Measurements from ENCODE around the gene ITGA11. TPM values are rescaled to one million over a fixed set of nuclear protein-coding genes. Genes with fewer than 3 reads are reported as not detected.

ITGA11 gene
- total and polyA plus RNA-seq, 2 of the 4 experiments (the other 2 are of a cell fraction), result 4.1 to 6.6 TPM

GRCh38 chr15:68356778-68357177, 75.2 kb downstream of the ITGA11 start:
- POLR2A ChIA-PET (ENCODE audit: unreplicated experiment), result no interaction called here

More at GRCh38 chr15:68356778-68357177, 75.2 kb downstream of the ITGA11 start:
- Histone ChIP-seq H2AFZ (replicated peaks; ENCODE audit: low read length, poor library complexity) (no peak overlapping the region), H2AK9ac (replicated peaks; ENCODE audit: low read depth, low read length, poor library complexity) (no peak overlapping the region), H3K9ac (ENCODE audit: low read depth, low read length) (no peak overlapping the region), H2AK5ac (ENCODE audit: low read depth, low read length) (peak overlapping the region; percentile 39; the same call in 1 of the 2 replicates), H3K56ac (ENCODE audit: extremely low read depth, insufficient read depth, low read length) (no peak overlapping the region), H3K18ac (ENCODE audit: low read depth, low read length) (no peak overlapping the region), H3K4me2 (ENCODE audit: low read depth, low read length) (no peak overlapping the region), H3K36me3 (ENCODE audit: control insufficient read depth, insufficient read depth, low read length) (peaks cover 6% of the 10 kb centered on the region), H3K23ac (ENCODE audit: low read depth, low read length) (no peak overlapping the region), H4K5ac (ENCODE audit: low read depth, low read length) (no peak overlapping the region), H4K20me1 (ENCODE audit: insufficient read depth, low read length) (0 out of 2 replicates have a peak, but pooled peaks cover 5% of the 10 kb centered on the region), H2BK120ac (ENCODE audit: low read depth, low read length) (no peak overlapping the region), H3K4me1 (ENCODE audit: control insufficient read depth, insufficient read depth, low read length) (peaks cover 14% of the 10 kb centered on the region), H3K4me3 (ENCODE audit: insufficient read depth, low read depth, low read length) (no peak overlapping the region), H3K9me1 (ENCODE audit: insufficient read depth, low read length) (peaks cover 15% of the 10 kb centered on the region), H3K14ac (replicated peaks; ENCODE audit: low read depth, low read length) (no peak overlapping the region), H4K91ac (ENCODE audit: insufficient read depth, low read depth, low read length) (no peak overlapping the region), H3K27ac (ENCODE audit: insufficient read depth, low read length) (no peak overlapping the region), H3K79me1 (ENCODE audit: low read depth in 1 of 2, low read length in 2 of 2) (peaks cover 0 to 5% of the 10 kb centered on the region in 2 experiments; a peak in 1 of 4 replicates), H4K8ac (ENCODE audit: low read depth in 2 of 2, low read length in 2 of 2) (no peak overlapping the region), H2BK20ac (ENCODE audit: low read depth, low read length) (no peak overlapping the region), H3K4ac (ENCODE audit: low read depth, low read length) (no peak overlapping the region), H3K27me3 (ENCODE audit: control insufficient read depth, insufficient read depth, low read length) (no peaks in the 10 kb centered on the region), H3K9me3 (ENCODE audit: control insufficient read depth, insufficient read depth, low read length) (peaks cover 7% of the 10 kb centered on the region), H2BK15ac (ENCODE audit: low read depth, low read length) (no peak overlapping the region), H2BK5ac (ENCODE audit: low read depth, low read length, poor library complexity, severe bottlenecking) (no peak overlapping the region)
- WGBS, 2 experiments (ENCODE audit: extremely low coverage in 2 of 2, insufficient read length in 1 of 2), result 93% methylated on average over 3 of the region's 6 CpGs; no CpG with 5 or more reads in 1 of the 2 experiments
- CTCF ChIA-PET, result no interaction called here
- dilution Hi-C loops (cut with HindIII; ENCODE audit: low sequenced_read_pairs, unreplicated experiment), result no loop called here
- in situ Hi-C loops (cut with MboI; ENCODE audit: low sequenced_read_pairs), result no loop called here
- no TSS peak for BruUV-seq (replicated peaks)
- DNase-seq (no peak), ATAC-seq (ENCODE audit: low read depth) (no peak)
- intact Hi-C loops (cut with micrococcal nuclease), result no loop called here
- TF ChIP-seq RFX5 (IDR thresholded peaks at IDR 0.05; ENCODE audit: low read depth, low read length) (no peak), NFE2L2 (IDR thresholded peaks at IDR 0.05; ENCODE audit: low read depth, low read length) (no peak), CHD1 (IDR thresholded peaks at IDR 0.05; ENCODE audit: low read depth, low read length) (no peak), MAZ (IDR thresholded peaks at IDR 0.05; ENCODE audit: borderline replicate concordance, low read depth, low read length) (no peak), RAD21 (IDR thresholded peaks at IDR 0.05; ENCODE audit: low read length) (no peak), BHLHE40 (IDR thresholded peaks at IDR 0.05; ENCODE audit: low read depth, low read length) (no peak), RCOR1 (IDR thresholded peaks at IDR 0.05; ENCODE audit: insufficient replicate concordance, low read length) (no peak), MAFK (IDR thresholded peaks at IDR 0.05; ENCODE audit: low read depth, low read length) (no peak), SMC3 (IDR thresholded peaks at IDR 0.05; ENCODE audit: low read depth, low read length) (no peak), CEBPB (IDR thresholded peaks at IDR 0.05; ENCODE audit: low read depth, low read length) (no peak), MXI1 (IDR thresholded peaks at IDR 0.05; ENCODE audit: borderline replicate concordance, low read depth, low read length) (no peak), ELK1 (IDR thresholded peaks at IDR 0.05; ENCODE audit: borderline replicate concordance, low read depth, low read length) (no peak), CTCF (conservative IDR thresholded peaks at IDR 0.05; ENCODE audit: low read depth, low read length) (no peak), FOS (IDR thresholded peaks at IDR 0.05; ENCODE audit: low read depth, low read length) (no peak), USF2 (IDR thresholded peaks at IDR 0.05; ENCODE audit: low read depth, low read length) (no peak), POLR2A (IDR thresholded peaks at IDR 0.05; ENCODE audit: low read depth, low read length) (no peak)

All from IMR-90 (cell line).